GM12878 (cell line): ENCODE data around the gene NFIX. TPM values are rescaled to one million over a fixed set of nuclear protein-coding genes. Genes with fewer than 3 reads are reported as not detected.

Experiments used
- ATAC-seq: fragments of 200-7000 bp; cut with Tn5 transposase; 3 replicates; pipeline ENCODE4 v1.9.1; 2020; ENCODE audit warnings: mild to moderate bottlenecking, moderate library complexity
- BruUV-seq: library from RNA; stranded (reverse); fragments of 400-500 nt; replicated peaks from 2 replicates; lab custom pipeline; 2021; lab: Mats Ljungman, UMichigan
- CTCF ChIA-PET: fragments of 300-600 bp; sonication (Branson Sonifier 250); formaldehyde crosslinking; extraction: SDS; loops from one replicate; lab custom pipeline; 2021; ENCODE audit warnings: inconsistent platforms; lab: Yijun Ruan, JAX
- POLR2A ChIA-PET: fragments of 350-600 bp; formaldehyde crosslinking; extraction: SDS; loops from one replicate; lab custom pipeline; 2021; ENCODE audit warnings: inconsistent platforms; lab: Charles Lee
- RAD21 ChIA-PET: fragments of 300-600 bp; sonication (Branson Sonifier 250); formaldehyde crosslinking; loops from one replicate; lab custom pipeline; 2023; ENCODE audit warnings: antibody characterized with exemption; ENCODE audit not compliant: unreplicated experiment; lab: Charles Lee
- SMC1A ChIA-PET: fragments of 300-600 bp; sonication (Branson Sonifier 250); formaldehyde crosslinking; loops from one replicate; lab custom pipeline; 2023; ENCODE audit not compliant: unreplicated experiment, uncharacterized antibody; lab: Charles Lee
- DNase-seq: peaks from one replicate; pipeline ENCODE4 v3.0.0-alpha.2; 2011; ENCODE audit warnings: low read depth, low spot score
- FAIRE-seq: peaks from 3 replicates; lab custom pipeline; 2011; peaks lifted over from hg19 to GRCh38; lab: Jason Lieb, UNC
- H2AFZ ChIP-seq: 2 replicates; pipeline ENCODE4 v1.6.0; 2011; ENCODE audit warnings: low read depth, low read length, control low read depth; ENCODE audit not compliant: control insufficient read depth
- H3K27ac ChIP-seq: 2 replicates; pipeline ENCODE4 v1.5.1; 2011; ENCODE audit warnings: control low read depth; ENCODE audit not compliant: control insufficient read depth, insufficient read depth
- H3K27me3 ChIP-seq, 2 experiments: replicated peaks in 1 of 2; 2 replicates each; pipeline versions ENCODE4 v1.6.0 to v1.6.1; 2011; ENCODE audit warnings: low read length in 1 of 2; ENCODE audit not compliant: control insufficient read depth in 2 of 2, insufficient read depth in 2 of 2
- H3K36me3 ChIP-seq, 2 experiments: 2 replicates each; pipeline ENCODE4 v1.5.1; 2011; ENCODE audit warnings: low read length in 1 of 2; ENCODE audit not compliant: control insufficient read depth in 2 of 2, insufficient read depth in 2 of 2
- H3K4me1 ChIP-seq: 2 replicates; pipeline ENCODE4 v1.6.1; 2011; ENCODE audit warnings: mild to moderate bottlenecking, low read length, moderate library complexity, mixed read lengths; ENCODE audit not compliant: control insufficient read depth, insufficient read depth
- H3K4me2 ChIP-seq: 2 replicates; pipeline ENCODE4 v1.6.0; 2011; ENCODE audit warnings: control low read depth; ENCODE audit not compliant: control insufficient read depth, insufficient read depth
- H3K4me3 ChIP-seq: fragments of 200-600 bp; sonication (generic); 2 replicates; pipeline ENCODE4 v1.5.1; 2016
- H3K79me2 ChIP-seq: 2 replicates; pipeline ENCODE4 v1.6.0; 2011; ENCODE audit warnings: low read length; ENCODE audit not compliant: control insufficient read depth, insufficient read depth
- H3K9ac ChIP-seq: 2 replicates; pipeline ENCODE4 v1.8.0; 2011; ENCODE audit warnings: low read length, control low read depth, mixed read lengths; ENCODE audit not compliant: control insufficient read depth, insufficient read depth
- H3K9me3 ChIP-seq: replicated peaks from 3 replicates; pipeline ENCODE4 v1.5.1; 2011; ENCODE audit warnings: mild to moderate bottlenecking, low read length; ENCODE audit not compliant: control insufficient read depth, insufficient read depth
- H4K20me1 ChIP-seq: 2 replicates; pipeline ENCODE4 v1.6.0; 2011; ENCODE audit not compliant: control insufficient read depth, insufficient read depth
- HDAC2 ChIP-seq: fragments of 200-600 bp; sonication (generic); IDR thresholded peaks from 2 replicates; pipeline ENCODE4 v1.6.1; 2017
- SMAD1 ChIP-seq: fragments of 450-650 bp; IDR thresholded peaks from 2 replicates; pipeline ENCODE4 v1.6.1; 2018; ENCODE audit warnings: mild to moderate bottlenecking, low read depth; ENCODE audit not compliant: partially characterized antibody
- ZNF24 ChIP-seq: fragments of 450-650 bp; IDR thresholded peaks from 2 replicates; pipeline ENCODE4 v1.6.1; 2017; ENCODE audit warnings: antibody characterized with exemption, mild to moderate bottlenecking
- WGBS: methylation state at CpG from one replicate; pipeline ENCODE4 v1.1.6; 2016; ENCODE audit warnings: low lambda C conversion rate; ENCODE audit not compliant: insufficient replicate concordance, insufficient coverage; ENCODE audit errors: missing lambda C conversion rate; 5-methylcytosine and 5-hydroxymethylcytosine counted together
- in situ Hi-C: fragments of 300-500 bp; cut with MboI; formaldehyde crosslinking; loops from 9 replicates; pipeline ENCODE4 v1.14.3; 2018; ENCODE audit warnings: mixed read lengths
- intact Hi-C: fragments of 100-400 bp; cut with micrococcal nuclease; formaldehyde crosslinking; loops from one replicate; pipeline ENCODE4 v1.14.2; 2022; ENCODE audit not compliant: unreplicated experiment
- polyA plus RNA-seq, 11 experiments: library from polyadenylated mRNA; depleted of rRNA in 4 of 11; unstranded in 6 of 11; stranded (reverse) in 5 of 11; fragments of >200 nt; fragmentation: Nextera tagmentation in 4 of 11; fragmentation: Illumina TruSeq in 1 of 11; extraction: Ambion mirVana in 4 of 11; extraction: Trizol in 1 of 11; gene quantifications; 1 replicate in 1 of 11; 2 replicates in 10 of 11; pipeline versions ENCODE4 v1.2.1 to v1.2.3, GENCODE V29; 2011 to 2016; ENCODE audit warnings: inconsistent platforms in 2 of 11, missing spikeins in 2 of 11, low read depth in 1 of 11
- total RNA-seq, 4 experiments: library from RNA; depleted of rRNA in 3 of 4; stranded (reverse); fragments of >200 nt in 3 of 4; fragmentation: Illumina TruSeq in 1 of 4; extraction: Trizol in 1 of 4; gene quantifications; 2 replicates each; pipeline versions ENCODE4 v1.2.1 to v1.2.3, GENCODE V29; 2013 to 2021
- TF ChIP-seq, protein P1 (sequence below): fragments of 450-650 bp; IDR thresholded peaks from 2 replicates; pipeline ENCODE4 v1.6.1; 2017; ENCODE audit warnings: mild to moderate bottlenecking, low read depth, inconsistent platforms; ENCODE audit not compliant: poor library complexity, severe bottlenecking
- TF ChIP-seq, protein P2 (sequence below): fragments of 450-650 bp; IDR thresholded peaks from 2 replicates; pipeline ENCODE4 v1.6.1; 2018; ENCODE audit warnings: borderline replicate concordance, mild to moderate bottlenecking; ENCODE audit not compliant: partially characterized antibody
- TF ChIP-seq, protein P3 (sequence below): fragments of 450-650 bp; IDR thresholded peaks from 2 replicates; pipeline ENCODE4 v1.6.1; 2017; ENCODE audit warnings: mild to moderate bottlenecking
- TF ChIP-seq, protein P4 (sequence below): fragments of 450-650 bp; IDR thresholded peaks from 2 replicates; pipeline ENCODE4 v1.6.1; 2017; ENCODE audit warnings: mild to moderate bottlenecking, moderate library complexity
- TF ChIP-seq, protein P5 (sequence below): fragments of 450-650 bp; IDR thresholded peaks from 2 replicates; pipeline ENCODE4 v1.6.1; 2017; ENCODE audit warnings: borderline replicate concordance
- TF ChIP-seq, protein P6 (sequence below): IDR thresholded peaks from 2 replicates; pipeline ENCODE4 v1.6.1; 2011; ENCODE audit warnings: low read depth, mild to moderate bottlenecking, low read length, moderate library complexity, borderline replicate concordance; ENCODE audit errors: extremely low read depth

Gene NFIX
- total and polyA plus RNA-seq, 10 of the 15 experiments (the other 5 are each of a cell fraction or from before 2014, with no cell fraction given) = 0.02 to 2.2 (median 0.28) TPM

DNA sequence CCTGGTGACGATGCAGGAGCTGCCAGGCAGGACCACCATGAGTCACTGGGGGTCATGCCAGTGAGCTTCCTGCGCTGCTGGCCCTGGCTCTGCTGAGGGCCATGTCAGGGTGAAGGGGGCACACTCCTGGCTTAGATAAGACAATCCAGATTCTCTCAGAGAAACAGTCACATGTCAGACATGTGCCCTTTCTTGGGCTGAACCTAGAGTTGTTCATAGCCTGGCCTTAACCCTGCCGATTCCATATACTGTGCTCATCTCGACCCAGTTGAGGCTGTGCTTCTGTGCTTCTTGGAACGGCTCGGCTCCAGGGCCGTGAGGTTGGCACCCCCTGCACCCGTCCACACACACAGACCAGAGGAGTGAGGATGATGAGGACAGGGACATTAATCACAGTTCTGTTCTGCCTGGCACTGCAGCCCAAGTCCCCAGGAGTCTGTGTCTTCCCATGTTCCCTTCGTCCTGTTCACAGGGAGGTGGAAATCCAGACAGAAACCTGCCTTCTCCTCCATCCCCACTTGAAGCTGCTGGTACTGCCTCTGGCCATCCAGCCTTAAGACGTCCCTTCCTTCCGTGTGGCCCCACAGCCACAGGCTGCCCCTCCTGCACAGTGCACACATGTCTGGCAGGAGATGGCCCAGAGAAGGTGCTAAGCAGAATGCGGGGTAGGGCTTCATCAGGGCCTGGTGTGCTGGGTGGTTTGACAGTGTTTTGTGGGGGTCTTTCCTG is 57.3 kb downstream of the NFIX start:
- no TSS peak for BruUV-seq
- Histone ChIP-seq H3K9ac (no peak overlapping the region), H3K4me3 (no peak overlapping the region), H3K9me3 (no peaks in the 10 kb centered on the region), H3K4me1 (no peaks in the 10 kb centered on the region), H4K20me1 (no peaks in the 10 kb centered on the region), H3K27me3 (peaks cover 0 to 10% of the 10 kb centered on the region in 2 experiments; a peak in 3 of 4 replicates), H3K36me3 (no peaks in the 10 kb centered on the region), H3K79me2 (no peaks in the 10 kb centered on the region), H3K4me2 (no peak overlapping the region), H3K27ac (no peak overlapping the region), H2AFZ (no peak overlapping the region)
- in situ Hi-C loops = no loop called here
- ATAC-seq = no peak
- POLR2A ChIA-PET = no interaction called here
- RAD21 ChIA-PET = interaction anchor here (0.6 kb wide), 1 partner anchor 71 kb away, joined by 3 read pairs; no protein-coding TSS in a partner anchor
- CTCF ChIA-PET = interaction anchor here (1.6 kb wide), 1 partner anchor 9 kb away, joined by 7 read pairs; no protein-coding TSS in a partner anchor
- SMC1A ChIA-PET = no interaction called here
- intact Hi-C loops = no loop called here
- 32% methylated on average over 12 of the region's 12 CpGs for WGBS
- FAIRE-seq = no peak
- no peak for DNase-seq
- TF ChIP-seq, protein P1, sequence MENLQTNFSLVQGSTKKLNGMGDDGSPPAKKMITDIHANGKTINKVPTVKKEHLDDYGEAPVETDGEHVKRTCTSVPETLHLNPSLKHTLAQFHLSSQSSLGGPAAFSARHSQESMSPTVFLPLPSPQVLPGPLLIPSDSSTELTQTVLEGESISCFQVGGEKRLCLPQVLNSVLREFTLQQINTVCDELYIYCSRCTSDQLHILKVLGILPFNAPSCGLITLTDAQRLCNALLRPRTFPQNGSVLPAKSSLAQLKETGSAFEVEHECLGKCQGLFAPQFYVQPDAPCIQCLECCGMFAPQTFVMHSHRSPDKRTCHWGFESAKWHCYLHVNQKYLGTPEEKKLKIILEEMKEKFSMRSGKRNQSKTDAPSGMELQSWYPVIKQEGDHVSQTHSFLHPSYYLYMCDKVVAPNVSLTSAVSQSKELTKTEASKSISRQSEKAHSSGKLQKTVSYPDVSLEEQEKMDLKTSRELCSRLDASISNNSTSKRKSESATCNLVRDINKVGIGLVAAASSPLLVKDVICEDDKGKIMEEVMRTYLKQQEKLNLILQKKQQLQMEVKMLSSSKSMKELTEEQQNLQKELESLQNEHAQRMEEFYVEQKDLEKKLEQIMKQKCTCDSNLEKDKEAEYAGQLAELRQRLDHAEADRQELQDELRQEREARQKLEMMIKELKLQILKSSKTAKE = no peak
- TF ChIP-seq, protein P2, sequence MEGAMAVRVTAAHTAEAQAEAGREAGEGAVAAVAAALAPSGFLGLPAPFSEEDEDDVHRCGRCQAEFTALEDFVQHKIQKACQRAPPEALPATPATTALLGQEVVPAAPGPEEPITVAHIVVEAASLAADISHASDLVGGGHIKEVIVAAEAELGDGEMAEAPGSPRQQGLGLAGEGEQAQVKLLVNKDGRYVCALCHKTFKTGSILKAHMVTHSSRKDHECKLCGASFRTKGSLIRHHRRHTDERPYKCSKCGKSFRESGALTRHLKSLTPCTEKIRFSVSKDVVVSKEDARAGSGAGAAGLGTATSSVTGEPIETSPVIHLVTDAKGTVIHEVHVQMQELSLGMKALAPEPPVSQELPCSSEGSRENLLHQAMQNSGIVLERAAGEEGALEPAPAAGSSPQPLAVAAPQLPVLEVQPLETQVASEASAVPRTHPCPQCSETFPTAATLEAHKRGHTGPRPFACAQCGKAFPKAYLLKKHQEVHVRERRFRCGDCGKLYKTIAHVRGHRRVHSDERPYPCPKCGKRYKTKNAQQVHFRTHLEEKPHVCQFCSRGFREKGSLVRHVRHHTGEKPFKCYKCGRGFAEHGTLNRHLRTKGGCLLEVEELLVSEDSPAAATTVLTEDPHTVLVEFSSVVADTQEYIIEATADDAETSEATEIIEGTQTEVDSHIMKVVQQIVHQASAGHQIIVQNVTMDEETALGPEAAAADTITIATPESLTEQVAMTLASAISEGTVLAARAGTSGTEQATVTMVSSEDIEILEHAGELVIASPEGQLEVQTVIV = no peak
- TF ChIP-seq HDAC2 (no peak), ZNF24 (no peak), SMAD1 (no peak)
- TF ChIP-seq, protein P3, sequence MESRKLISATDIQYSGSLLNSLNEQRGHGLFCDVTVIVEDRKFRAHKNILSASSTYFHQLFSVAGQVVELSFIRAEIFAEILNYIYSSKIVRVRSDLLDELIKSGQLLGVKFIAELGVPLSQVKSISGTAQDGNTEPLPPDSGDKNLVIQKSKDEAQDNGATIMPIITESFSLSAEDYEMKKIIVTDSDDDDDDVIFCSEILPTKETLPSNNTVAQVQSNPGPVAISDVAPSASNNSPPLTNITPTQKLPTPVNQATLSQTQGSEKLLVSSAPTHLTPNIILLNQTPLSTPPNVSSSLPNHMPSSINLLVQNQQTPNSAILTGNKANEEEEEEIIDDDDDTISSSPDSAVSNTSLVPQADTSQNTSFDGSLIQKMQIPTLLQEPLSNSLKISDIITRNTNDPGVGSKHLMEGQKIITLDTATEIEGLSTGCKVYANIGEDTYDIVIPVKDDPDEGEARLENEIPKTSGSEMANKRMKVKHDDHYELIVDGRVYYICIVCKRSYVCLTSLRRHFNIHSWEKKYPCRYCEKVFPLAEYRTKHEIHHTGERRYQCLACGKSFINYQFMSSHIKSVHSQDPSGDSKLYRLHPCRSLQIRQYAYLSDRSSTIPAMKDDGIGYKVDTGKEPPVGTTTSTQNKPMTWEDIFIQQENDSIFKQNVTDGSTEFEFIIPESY = no peak
- TF ChIP-seq, protein P4, sequence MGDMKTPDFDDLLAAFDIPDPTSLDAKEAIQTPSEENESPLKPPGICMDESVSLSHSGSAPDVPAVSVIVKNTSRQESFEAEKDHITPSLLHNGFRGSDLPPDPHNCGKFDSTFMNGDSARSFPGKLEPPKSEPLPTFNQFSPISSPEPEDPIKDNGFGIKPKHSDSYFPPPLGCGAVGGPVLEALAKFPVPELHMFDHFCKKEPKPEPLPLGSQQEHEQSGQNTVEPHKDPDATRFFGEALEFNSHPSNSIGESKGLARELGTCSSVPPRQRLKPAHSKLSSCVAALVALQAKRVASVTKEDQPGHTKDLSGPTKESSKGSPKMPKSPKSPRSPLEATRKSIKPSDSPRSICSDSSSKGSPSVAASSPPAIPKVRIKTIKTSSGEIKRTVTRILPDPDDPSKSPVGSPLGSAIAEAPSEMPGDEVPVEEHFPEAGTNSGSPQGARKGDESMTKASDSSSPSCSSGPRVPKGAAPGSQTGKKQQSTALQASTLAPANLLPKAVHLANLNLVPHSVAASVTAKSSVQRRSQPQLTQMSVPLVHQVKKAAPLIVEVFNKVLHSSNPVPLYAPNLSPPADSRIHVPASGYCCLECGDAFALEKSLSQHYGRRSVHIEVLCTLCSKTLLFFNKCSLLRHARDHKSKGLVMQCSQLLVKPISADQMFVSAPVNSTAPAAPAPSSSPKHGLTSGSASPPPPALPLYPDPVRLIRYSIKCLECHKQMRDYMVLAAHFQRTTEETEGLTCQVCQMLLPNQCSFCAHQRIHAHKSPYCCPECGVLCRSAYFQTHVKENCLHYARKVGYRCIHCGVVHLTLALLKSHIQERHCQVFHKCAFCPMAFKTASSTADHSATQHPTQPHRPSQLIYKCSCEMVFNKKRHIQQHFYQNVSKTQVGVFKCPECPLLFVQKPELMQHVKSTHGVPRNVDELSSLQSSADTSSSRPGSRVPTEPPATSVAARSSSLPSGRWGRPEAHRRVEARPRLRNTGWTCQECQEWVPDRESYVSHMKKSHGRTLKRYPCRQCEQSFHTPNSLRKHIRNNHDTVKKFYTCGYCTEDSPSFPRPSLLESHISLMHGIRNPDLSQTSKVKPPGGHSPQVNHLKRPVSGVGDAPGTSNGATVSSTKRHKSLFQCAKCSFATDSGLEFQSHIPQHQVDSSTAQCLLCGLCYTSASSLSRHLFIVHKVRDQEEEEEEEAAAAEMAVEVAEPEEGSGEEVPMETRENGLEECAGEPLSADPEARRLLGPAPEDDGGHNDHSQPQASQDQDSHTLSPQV = no peak
- TF ChIP-seq, protein P5, sequence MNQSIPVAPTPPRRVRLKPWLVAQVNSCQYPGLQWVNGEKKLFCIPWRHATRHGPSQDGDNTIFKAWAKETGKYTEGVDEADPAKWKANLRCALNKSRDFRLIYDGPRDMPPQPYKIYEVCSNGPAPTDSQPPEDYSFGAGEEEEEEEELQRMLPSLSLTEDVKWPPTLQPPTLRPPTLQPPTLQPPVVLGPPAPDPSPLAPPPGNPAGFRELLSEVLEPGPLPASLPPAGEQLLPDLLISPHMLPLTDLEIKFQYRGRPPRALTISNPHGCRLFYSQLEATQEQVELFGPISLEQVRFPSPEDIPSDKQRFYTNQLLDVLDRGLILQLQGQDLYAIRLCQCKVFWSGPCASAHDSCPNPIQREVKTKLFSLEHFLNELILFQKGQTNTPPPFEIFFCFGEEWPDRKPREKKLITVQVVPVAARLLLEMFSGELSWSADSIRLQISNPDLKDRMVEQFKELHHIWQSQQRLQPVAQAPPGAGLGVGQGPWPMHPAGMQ = no peak
- TF ChIP-seq, protein P6, sequence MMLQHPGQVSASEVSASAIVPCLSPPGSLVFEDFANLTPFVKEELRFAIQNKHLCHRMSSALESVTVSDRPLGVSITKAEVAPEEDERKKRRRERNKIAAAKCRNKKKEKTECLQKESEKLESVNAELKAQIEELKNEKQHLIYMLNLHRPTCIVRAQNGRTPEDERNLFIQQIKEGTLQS = no peak
